Activated B cell treated with CpG ODN at 0.5 μM for 24 hours (primary cell): ENCODE data around the gene MRPL18. TPM values are rescaled to one million over a fixed set of nuclear protein-coding genes. Genes with fewer than 3 reads are reported as not detected.

ENCODE experiments used
- ATAC-seq: fragments of 200-7000 bp; cut with Tn5 transposase; one replicate; pipeline ENCODE4 v1.10.0; 2021; ENCODE audit warnings: low read depth, mild to moderate bottlenecking, moderate library complexity
- CTCF ChIA-PET: fragments of 350-600 bp; sonication (Branson Sonifier 250); formaldehyde crosslinking; loops from one replicate; lab custom pipeline; 2021; ENCODE audit warnings: antibody characterized with exemption; lab: Charles Lee
- POLR2A ChIA-PET: fragments of 350-600 bp; sonication (Branson Sonifier 250); formaldehyde crosslinking; loops from one replicate; lab custom pipeline; 2021; ENCODE audit warnings: antibody characterized with exemption; lab: Charles Lee
- DNase-seq: peaks from one replicate; pipeline ENCODE4 v3.0.0; 2022
- H3K27ac Mint-ChIP-seq: one replicate; pipeline ENCODE4 v1.8.0; 2020; ENCODE audit warnings: mixed read lengths
- H3K27me3 Mint-ChIP-seq: one replicate; pipeline ENCODE4 v1.8.0; 2021; ENCODE audit warnings: mixed read lengths
- H3K36me3 Mint-ChIP-seq: one replicate; pipeline ENCODE4 v1.8.0; 2021; ENCODE audit warnings: low read depth, mixed read lengths
- H3K4me1 Mint-ChIP-seq: one replicate; pipeline ENCODE4 v1.8.0; 2021; ENCODE audit warnings: mixed read lengths
- H3K4me3 Mint-ChIP-seq: one replicate; pipeline ENCODE4 v1.8.0; 2020; ENCODE audit warnings: mild to moderate bottlenecking, mixed read lengths
- H3K9me3 Mint-ChIP-seq: one replicate; pipeline ENCODE4 v1.8.0; 2020; ENCODE audit warnings: mixed read lengths
- CTCF ChIP-seq: fragments of 200-600 bp; IDR thresholded peaks from one replicate; pipeline ENCODE4 v1.8.0; 2022; ENCODE audit warnings: antibody characterized with exemption, mild to moderate bottlenecking
- intact Hi-C: fragments of 100-400 bp; cut with micrococcal nuclease; formaldehyde crosslinking; loops from one replicate; pipeline ENCODE4 v1.15.1; 2024
- total RNA-seq: library from RNA; stranded (reverse); gene quantifications from 2 replicates; pipeline ENCODE4 v1.2.3, GENCODE V29; 2022

Gene MRPL18
- total RNA-seq, 1 donor from 2014 or later = 44.7 TPM

GRCh38 chr6:159800141-159800865 is 10.0 kb downstream of the MRPL18 start, which contains the start of gene PNLDC1:
Gene PNLDC1 (plus strand): TSS chr6:159800276. CDS start chr6:159800308, 32 bp downstream.
- Mint-ChIP-seq H3K27ac (no peak within 1 kb of the TSS), H3K4me3 (no peak within 1 kb of the TSS), H3K4me1 (peaks cover 2% of the 10 kb centered on the region), H3K27me3 (no peaks in the 10 kb centered on the region), H3K9me3 (no peaks in the 10 kb centered on the region), H3K36me3 (peaks cover 48% of the 10 kb centered on the region)
- ATAC-seq (no peak), DNase-seq (no peak)
- POLR2A ChIA-PET = no interaction called here
- intact Hi-C loops = no loop called here
- CTCF ChIA-PET = no interaction called here
- no peak for TF ChIP-seq CTCF

GRCh38 chr6:159801935-159802334 is 11.7 kb downstream of the MRPL18 start:
- ATAC-seq (no peak), DNase-seq (no peak)
- Mint-ChIP-seq H3K9me3 (no peaks in the 10 kb centered on the region), H3K27me3 (no peaks in the 10 kb centered on the region), H3K4me3 (no peak overlapping the region), H3K4me1 (no peaks in the 10 kb centered on the region), H3K36me3 (peaks cover 36% of the 10 kb centered on the region), H3K27ac (no peak overlapping the region)
- intact Hi-C loops = no loop called here
- POLR2A ChIA-PET = no interaction called here
- CTCF ChIA-PET = no interaction called here
- TF ChIP-seq CTCF = no peak

GRCh38 chr6:159804504-159804903 is 14.2 kb downstream of the MRPL18 start:
- ChIA-PET POLR2A (no interaction called here), CTCF (no interaction called here)
- intact Hi-C loops = no loop called here
- no peak for TF ChIP-seq CTCF
- no peak for DNase-seq
- Mint-ChIP-seq H3K36me3 (peaks cover 11% of the 10 kb centered on the region), H3K27me3 (no peaks in the 10 kb centered on the region), H3K27ac (no peak overlapping the region), H3K4me1 (no peaks in the 10 kb centered on the region), H3K9me3 (no peaks in the 10 kb centered on the region), H3K4me3 (no peak overlapping the region)
- no peak for ATAC-seq

GRCh38 chr6:159805440-159806020 is 15.3 kb downstream of the MRPL18 start:
- ChIA-PET CTCF (no interaction called here), POLR2A (no interaction called here)
- no peak for TF ChIP-seq CTCF
- Mint-ChIP-seq H3K27me3 (no peaks in the 10 kb centered on the region), H3K9me3 (no peaks in the 10 kb centered on the region), H3K36me3 (peaks cover 4% of the 10 kb centered on the region), H3K27ac (no peak overlapping the region), H3K4me1 (no peaks in the 10 kb centered on the region), H3K4me3 (no peak overlapping the region)
- intact Hi-C loops = no loop called here
- ATAC-seq = no peak
- DNase-seq = no peak

GRCh38 chr6:159806021-159806458 is 15.8 kb downstream of the MRPL18 start:
- DNase-seq (no peak), ATAC-seq (no peak)
- Mint-ChIP-seq H3K4me3 (no peak overlapping the region), H3K36me3 (no peaks in the 10 kb centered on the region), H3K9me3 (no peaks in the 10 kb centered on the region), H3K27me3 (no peaks in the 10 kb centered on the region), H3K4me1 (no peaks in the 10 kb centered on the region), H3K27ac (no peak overlapping the region)
- no peak for TF ChIP-seq CTCF
- CTCF ChIA-PET = no interaction called here
- POLR2A ChIA-PET = no interaction called here
- intact Hi-C loops = no loop called here
